Measurements from ENCODE around the gene IGSF8. TPM values are rescaled to one million over a fixed set of nuclear protein-coding genes. Genes with fewer than 3 reads are reported as not detected.

The IGSF8 gene
- total RNA-seq, 1 donor from 2014 or later: 42.8 TPM

DNA sequence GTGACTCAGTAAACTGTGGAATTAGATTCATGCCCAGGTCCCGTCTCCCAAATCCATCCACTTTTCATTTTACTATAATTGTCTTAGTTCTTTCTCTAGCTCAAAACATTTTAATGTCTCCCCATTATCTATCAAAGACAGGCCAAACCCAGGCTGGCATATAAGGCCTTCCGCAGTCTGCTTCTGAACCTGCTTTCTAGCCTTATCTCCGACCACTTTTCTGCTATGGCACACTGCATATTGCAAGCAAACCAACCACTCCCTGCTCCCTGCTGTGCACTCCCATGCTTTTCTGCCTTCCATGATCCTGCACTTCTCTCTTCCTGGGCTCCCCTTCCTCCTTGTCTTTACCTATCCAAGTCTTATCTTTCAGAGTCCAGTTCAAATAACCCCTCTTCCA, 49.3 kb downstream of the IGSF8 start:
- no peak for DNase-seq (ENCODE audit: low read depth)
- Mint-ChIP-seq H3K4me3 (ENCODE audit: unreplicated experiment) (no peak overlapping the region), H3K36me3 (ENCODE audit: low read depth, unreplicated experiment) (no peaks in the 10 kb centered on the region), H3K4me1 (ENCODE audit: low read depth, unreplicated experiment) (peaks cover 19% of the 10 kb centered on the region), H3K27me3 (ENCODE audit: low read depth, unreplicated experiment) (peaks cover 36% of the 10 kb centered on the region), H3K27ac (ENCODE audit: unreplicated experiment) (no peak overlapping the region), H3K9me3 (ENCODE audit: unreplicated experiment) (no peaks in the 10 kb centered on the region)
- Histone ChIP-seq H4K20me1 (ENCODE audit: insufficient read depth, low read length) (no peaks in the 10 kb centered on the region), H3K36me3 (ENCODE audit: insufficient read depth, low read length) (no peaks in the 10 kb centered on the region), H3K4me1 (ENCODE audit: insufficient read depth, low read length) (peaks cover 5% of the 10 kb centered on the region), H2AFZ (ENCODE audit: low read depth, low read length) (no peak overlapping the region), H3K27me3 (ENCODE audit: insufficient read depth, low read length) (peaks cover 36% of the 10 kb centered on the region), H3K4me3 (ENCODE audit: insufficient read depth, low read depth, low read length) (no peak overlapping the region), H3K27ac (ENCODE audit: low read depth, low read length) (no peak overlapping the region), H3K9ac (ENCODE audit: low read length) (no peak overlapping the region), H3K9me3 (ENCODE audit: insufficient read depth, low read depth, low read length) (no peaks in the 10 kb centered on the region), H3K79me2 (ENCODE audit: insufficient read depth, low read length) (no peaks in the 10 kb centered on the region), H3K4me2 (ENCODE audit: low read length) (no peak overlapping the region)
- no peak for TF ChIP-seq EZH2 (IDR thresholded peaks at IDR 0.05; ENCODE audit: insufficient read depth, low read length)
- TF ChIP-seq, protein P1, sequence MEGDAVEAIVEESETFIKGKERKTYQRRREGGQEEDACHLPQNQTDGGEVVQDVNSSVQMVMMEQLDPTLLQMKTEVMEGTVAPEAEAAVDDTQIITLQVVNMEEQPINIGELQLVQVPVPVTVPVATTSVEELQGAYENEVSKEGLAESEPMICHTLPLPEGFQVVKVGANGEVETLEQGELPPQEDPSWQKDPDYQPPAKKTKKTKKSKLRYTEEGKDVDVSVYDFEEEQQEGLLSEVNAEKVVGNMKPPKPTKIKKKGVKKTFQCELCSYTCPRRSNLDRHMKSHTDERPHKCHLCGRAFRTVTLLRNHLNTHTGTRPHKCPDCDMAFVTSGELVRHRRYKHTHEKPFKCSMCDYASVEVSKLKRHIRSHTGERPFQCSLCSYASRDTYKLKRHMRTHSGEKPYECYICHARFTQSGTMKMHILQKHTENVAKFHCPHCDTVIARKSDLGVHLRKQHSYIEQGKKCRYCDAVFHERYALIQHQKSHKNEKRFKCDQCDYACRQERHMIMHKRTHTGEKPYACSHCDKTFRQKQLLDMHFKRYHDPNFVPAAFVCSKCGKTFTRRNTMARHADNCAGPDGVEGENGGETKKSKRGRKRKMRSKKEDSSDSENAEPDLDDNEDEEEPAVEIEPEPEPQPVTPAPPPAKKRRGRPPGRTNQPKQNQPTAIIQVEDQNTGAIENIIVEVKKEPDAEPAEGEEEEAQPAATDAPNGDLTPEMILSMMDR (IDR thresholded peaks at IDR 0.05; ENCODE audit: insufficient read depth, low read depth, low read length): no peak
- no peak for FAIRE-seq

DNA sequence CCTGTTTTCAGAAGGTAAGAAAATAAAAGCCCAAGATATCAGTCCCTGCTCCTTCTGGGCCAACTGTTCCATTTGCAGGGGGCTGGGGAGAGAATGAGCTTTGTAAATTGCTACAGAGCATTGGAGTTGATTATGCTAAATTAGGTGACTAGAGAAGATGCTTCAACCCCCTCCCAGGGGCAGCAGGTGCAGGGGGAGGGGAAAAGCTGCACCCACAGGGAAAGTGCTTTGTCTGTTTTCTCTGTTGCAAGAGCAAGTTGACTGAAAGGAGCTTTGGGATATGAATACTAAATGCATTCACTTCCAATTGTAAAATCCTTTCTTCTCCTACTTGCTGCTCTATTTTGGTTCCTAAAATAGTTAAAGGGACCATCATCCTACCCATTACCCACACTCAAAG, 50.1 kb downstream of the IGSF8 start:
- Histone ChIP-seq H3K4me2 (ENCODE audit: low read length) (no peak overlapping the region), H3K79me2 (ENCODE audit: insufficient read depth, low read length) (no peaks in the 10 kb centered on the region), H3K9ac (ENCODE audit: low read length) (no peak overlapping the region), H3K4me3 (ENCODE audit: insufficient read depth, low read depth, low read length) (no peak overlapping the region), H3K4me1 (ENCODE audit: insufficient read depth, low read length) (peaks cover 5% of the 10 kb centered on the region), H4K20me1 (ENCODE audit: insufficient read depth, low read length) (no peaks in the 10 kb centered on the region), H3K9me3 (ENCODE audit: insufficient read depth, low read depth, low read length) (no peaks in the 10 kb centered on the region), H3K36me3 (ENCODE audit: insufficient read depth, low read length) (no peaks in the 10 kb centered on the region), H3K27ac (ENCODE audit: low read depth, low read length) (no peak overlapping the region), H3K27me3 (ENCODE audit: insufficient read depth, low read length) (peaks cover 36% of the 10 kb centered on the region), H2AFZ (ENCODE audit: low read depth, low read length) (no peak overlapping the region)
- H3K9me3 Mint-ChIP-seq (ENCODE audit: unreplicated experiment): no peaks in the 10 kb centered on the region
- peaks cover 32% of the 10 kb centered on the region for H3K27me3 Mint-ChIP-seq (ENCODE audit: low read depth, unreplicated experiment)
- TF ChIP-seq, protein P1 (IDR thresholded peaks at IDR 0.05; ENCODE audit: insufficient read depth, low read depth, low read length): no peak
- no peak for TF ChIP-seq EZH2 (IDR thresholded peaks at IDR 0.05; ENCODE audit: insufficient read depth, low read length)
- H3K36me3 Mint-ChIP-seq (ENCODE audit: low read depth, unreplicated experiment): no peaks in the 10 kb centered on the region
- no peak overlapping the region for H3K27ac Mint-ChIP-seq (ENCODE audit: unreplicated experiment)
- H3K4me1 Mint-ChIP-seq (ENCODE audit: low read depth, unreplicated experiment): peaks cover 19% of the 10 kb centered on the region
- H3K4me3 Mint-ChIP-seq (ENCODE audit: unreplicated experiment): no peak overlapping the region
- DNase-seq (ENCODE audit: low read depth) (no peak), FAIRE-seq (no peak)

DNA sequence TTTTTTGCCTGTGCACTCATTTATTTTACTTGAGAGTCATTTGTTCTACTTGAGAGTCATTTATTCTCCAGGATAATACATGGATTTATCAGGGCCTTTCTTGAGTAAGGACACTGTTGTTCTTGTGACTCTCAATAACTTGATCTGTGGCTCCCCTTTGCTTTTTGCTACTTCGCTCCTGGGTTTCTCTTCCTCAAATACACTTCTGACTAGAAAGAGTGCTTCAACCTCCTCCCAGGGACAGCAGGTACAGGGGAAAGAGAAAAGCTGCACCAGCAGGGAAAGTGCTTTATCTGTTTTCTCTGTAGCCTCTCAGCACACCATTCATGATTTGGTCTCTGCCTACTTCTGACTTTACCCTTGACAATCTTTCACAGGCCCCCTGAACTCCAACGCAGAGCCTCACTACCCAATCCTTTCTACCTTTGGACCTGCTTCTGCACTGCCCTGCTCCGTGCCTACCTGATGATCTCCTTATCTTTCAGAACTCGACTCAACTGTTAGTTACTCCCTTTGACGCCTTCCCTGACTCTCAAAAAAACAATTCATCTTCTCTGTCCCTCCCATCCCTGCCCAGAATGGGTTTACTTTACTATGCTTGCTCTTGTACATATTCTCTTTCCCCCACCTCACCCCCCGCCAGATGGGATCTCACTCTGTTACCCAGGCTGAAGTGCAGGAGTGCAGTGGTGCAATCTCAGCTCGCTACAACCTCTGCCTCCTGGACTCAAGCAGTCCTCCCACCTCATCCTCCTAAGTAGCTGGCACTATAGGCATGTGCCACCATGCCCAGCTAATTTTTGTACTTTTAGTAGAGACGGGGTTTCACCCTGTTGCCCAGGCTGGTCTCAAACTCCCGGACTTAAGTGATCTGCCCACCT, 51.1 kb downstream of the IGSF8 start:
- Mint-ChIP-seq H3K4me3 (ENCODE audit: unreplicated experiment) (peak overlapping the region; percentile 31), H3K9me3 (ENCODE audit: unreplicated experiment) (no peaks in the 10 kb centered on the region), H3K27me3 (ENCODE audit: low read depth, unreplicated experiment) (peaks cover 26% of the 10 kb centered on the region), H3K27ac (ENCODE audit: unreplicated experiment) (no peak overlapping the region), H3K36me3 (ENCODE audit: low read depth, unreplicated experiment) (no peaks in the 10 kb centered on the region), H3K4me1 (ENCODE audit: low read depth, unreplicated experiment) (peaks cover 19% of the 10 kb centered on the region)
- Histone ChIP-seq H3K4me3 (ENCODE audit: insufficient read depth, low read depth, low read length) (no peak overlapping the region), H3K79me2 (ENCODE audit: insufficient read depth, low read length) (no peaks in the 10 kb centered on the region), H3K9ac (ENCODE audit: low read length) (no peak overlapping the region), H2AFZ (ENCODE audit: low read depth, low read length) (no peak overlapping the region), H4K20me1 (ENCODE audit: insufficient read depth, low read length) (no peaks in the 10 kb centered on the region), H3K27me3 (ENCODE audit: insufficient read depth, low read length) (peaks cover 31% of the 10 kb centered on the region), H3K4me2 (ENCODE audit: low read length) (peak overlapping the region; percentile 57), H3K9me3 (ENCODE audit: insufficient read depth, low read depth, low read length) (no peaks in the 10 kb centered on the region), H3K27ac (ENCODE audit: low read depth, low read length) (no peak overlapping the region), H3K4me1 (ENCODE audit: insufficient read depth, low read length) (peaks cover 5% of the 10 kb centered on the region), H3K36me3 (ENCODE audit: insufficient read depth, low read length) (no peaks in the 10 kb centered on the region)
- FAIRE-seq: no peak
- TF ChIP-seq EZH2 (IDR thresholded peaks at IDR 0.05; ENCODE audit: insufficient read depth, low read length): no peak
- TF ChIP-seq, protein P1 (IDR thresholded peaks at IDR 0.05; ENCODE audit: insufficient read depth, low read depth, low read length): no peak
- no peak for DNase-seq (ENCODE audit: low read depth)
